Adipocyte (in vitro differentiated cells): ENCODE results near the gene MKLN1.
A peak's percentile ranks its signal among the peaks of the same experiment; 100 is the strongest.

Experiments used
- DNase-seq: peaks from one replicate; pipeline ENCODE4 v3.0.0-alpha.2; 2015; ENCODE audit warnings: low read depth
- H3K27me3 ChIP-seq: replicated peaks from 2 replicates; pipeline ENCODE4 v1.7.0; 2013; ENCODE audit warnings: mild to moderate bottlenecking, low read length, moderate library complexity; ENCODE audit not compliant: control insufficient read depth, insufficient read depth
- H3K36me3 ChIP-seq: 2 replicates; pipeline ENCODE4 v1.7.0; 2013; ENCODE audit warnings: low read length, mild to moderate bottlenecking, moderate library complexity; ENCODE audit not compliant: control insufficient read depth, insufficient read depth, severe bottlenecking
- H3K4me1 ChIP-seq: 2 replicates; pipeline ENCODE4 v1.7.0; 2013; ENCODE audit warnings: mild to moderate bottlenecking, low read length, moderate library complexity; ENCODE audit not compliant: control insufficient read depth, insufficient read depth
- H3K4me3 ChIP-seq: 2 replicates; pipeline ENCODE4 v1.7.0; 2013; ENCODE audit warnings: mild to moderate bottlenecking, low read length, moderate library complexity
- H3K9ac ChIP-seq: 2 replicates; pipeline ENCODE4 v1.7.0; 2013; ENCODE audit warnings: mild to moderate bottlenecking, low read length, moderate library complexity
- H3K9me3 ChIP-seq: 2 replicates; pipeline ENCODE4 v1.7.0; 2013; ENCODE audit warnings: mild to moderate bottlenecking, low read length, moderate library complexity; ENCODE audit not compliant: control insufficient read depth

Gene MKLN1

GRCh38 chr7:131543298-131543697, 215.6 kb downstream of the MKLN1 start:
- H3K27me3 ChIP-seq = no peaks in the 10 kb centered on the region
- H3K4me1 ChIP-seq = peaks cover 22% of the 10 kb centered on the region
- no peaks in the 10 kb centered on the region for H3K9me3 ChIP-seq
- no peak overlapping the region for H3K9ac ChIP-seq
- no peak overlapping the region for H3K4me3 ChIP-seq
- DNase-seq = no peak
- no peaks in the 10 kb centered on the region for H3K36me3 ChIP-seq

GRCh38 chr7:131544021-131544420, 216.3 kb downstream of the MKLN1 start:
- no peaks in the 10 kb centered on the region for H3K36me3 ChIP-seq

DNA sequence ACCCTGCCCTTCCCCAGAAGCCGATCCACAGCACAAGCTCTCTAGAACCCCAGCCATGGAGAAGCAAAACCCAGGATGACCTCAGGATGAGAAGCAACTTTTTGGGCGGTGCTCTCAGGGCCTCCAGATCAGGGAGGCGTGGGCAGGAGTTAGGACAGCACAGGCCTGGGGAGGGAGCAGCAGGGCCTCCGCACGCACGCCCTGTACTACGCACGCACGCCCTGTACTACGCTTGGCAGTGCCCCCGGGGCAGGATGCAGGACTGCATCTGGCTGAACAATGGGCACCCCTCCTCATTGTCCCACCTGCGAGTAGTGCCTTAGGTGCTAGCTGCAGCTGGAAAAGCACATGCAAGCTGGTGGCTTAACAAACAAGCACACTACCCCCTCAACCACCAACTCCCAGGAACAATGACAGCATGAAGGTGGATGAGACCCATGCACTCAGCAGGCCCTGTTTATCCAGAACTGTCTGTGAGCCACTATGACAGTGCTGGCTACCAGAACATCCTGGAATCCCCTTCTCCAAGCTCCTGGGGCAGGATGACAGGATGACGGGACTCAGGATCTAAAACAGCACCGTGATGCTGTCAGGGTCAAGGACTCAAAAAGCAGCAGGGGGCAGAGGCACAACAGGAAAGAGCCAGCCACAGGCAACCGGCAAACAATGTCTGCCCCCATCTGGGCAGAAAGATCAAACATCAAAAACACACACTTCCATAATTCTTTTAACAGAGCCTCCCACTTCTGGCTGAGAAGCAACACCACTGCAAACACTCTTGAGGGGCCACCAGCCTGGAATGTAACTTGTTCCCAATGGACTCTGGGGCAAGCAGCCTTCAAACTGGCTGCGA, 217.0 kb downstream of the MKLN1 start:
- H3K4me1 ChIP-seq = peaks cover 14% of the 10 kb centered on the region
- H3K9ac ChIP-seq = no peak overlapping the region
- peak; percentile 13 for DNase-seq
- H3K36me3 ChIP-seq = no peaks in the 10 kb centered on the region
- no peaks in the 10 kb centered on the region for H3K27me3 ChIP-seq
- no peak overlapping the region for H3K4me3 ChIP-seq
- H3K9me3 ChIP-seq = no peaks in the 10 kb centered on the region

More at GRCh38 chr7:131544021-131544420, 216.3 kb downstream of the MKLN1 start:
- Histone ChIP-seq H3K27me3 (no peaks in the 10 kb centered on the region), H3K9me3 (no peaks in the 10 kb centered on the region), H3K4me1 (peaks cover 15% of the 10 kb centered on the region), H3K4me3 (no peak overlapping the region), H3K9ac (no peak overlapping the region)
- no peak for DNase-seq

GRCh38 chr7:131546126-131546525, 218.4 kb downstream of the MKLN1 start:
- H3K9ac ChIP-seq = peak overlapping the region; percentile 32
- DNase-seq = no peak
- H3K27me3 ChIP-seq = no peaks in the 10 kb centered on the region
- peak overlapping the region; percentile 48 for H3K4me3 ChIP-seq
- no peaks in the 10 kb centered on the region for H3K36me3 ChIP-seq
- H3K4me1 ChIP-seq = peaks cover 14% of the 10 kb centered on the region
- H3K9me3 ChIP-seq = no peaks in the 10 kb centered on the region
